A172 (cell line): ENCODE measurements around the gene ETV5. TPM values are rescaled to one million over a fixed set of nuclear protein-coding genes. Genes with fewer than 3 reads are reported as not detected.

Experiments
- DNase-seq: peaks from one replicate; pipeline ENCODE4 v3.0.0-alpha.2; 2015; ENCODE audit warnings: low spot score
- total RNA-seq: library from RNA; depleted of rRNA; stranded (reverse); fragments of >200 nt; shearing (Covaris generic); gene quantifications from 2 replicates; pipeline ENCODE4 v1.2.3, GENCODE V29; 2014

ETV5 gene
- total RNA-seq, 1 experiment from 2014 or later, result 36.0 TPM

GRCh38 chr3:186095561-186096081 lies 13.3 kb downstream of the ETV5 start:
- DNase-seq, result no peak

GRCh38 chr3:186094696-186095425 lies 14.0 kb downstream of the ETV5 start:
- no peak for DNase-seq

- no peak for DNase-seq
Measured at GRCh38 chr3:186094271-186094670, 14.6 kb downstream of the ETV5 start.

- no peak for DNase-seq
Measured at GRCh38 chr3:186093271-186093900, 15.5 kb downstream of the ETV5 start.

- no peak for DNase-seq
Measured at GRCh38 chr3:186092360-186093070, 16.4 kb downstream of the ETV5 start.

- no peak for DNase-seq
Measured at GRCh38 chr3:186090901-186091300, 18.0 kb downstream of the ETV5 start.

- no peak for DNase-seq
Measured at GRCh38 chr3:186088335-186088734, 20.6 kb downstream of the ETV5 start.

GRCh38 chr3:186084264-186084663 lies 24.6 kb downstream of the ETV5 start:
- DNase-seq, result no peak

- no peak for DNase-seq
Measured at GRCh38 chr3:186083746-186084145, 25.1 kb downstream of the ETV5 start.

GRCh38 chr3:186082150-186082549 lies 26.7 kb downstream of the ETV5 start:
- DNase-seq, result no peak

GRCh38 chr3:186081678-186082077 lies 27.2 kb downstream of the ETV5 start:
- no peak for DNase-seq

GRCh38 chr3:186080849-186081438 lies 27.9 kb downstream of the ETV5 start:
- no peak for DNase-seq

GRCh38 chr3:186079925-186080324 lies 29.0 kb downstream of the ETV5 start:
- DNase-seq, result no peak

GRCh38 chr3:186077466-186077865 lies 31.4 kb downstream of the ETV5 start:
- no peak for DNase-seq

GRCh38 chr3:186075931-186076567 lies 32.8 kb downstream of the ETV5 start:
- DNase-seq, result no peak

GRCh38 chr3:186075489-186075888 lies 33.4 kb downstream of the ETV5 start:
- no peak for DNase-seq

- DNase-seq, result no peak
Measured at GRCh38 chr3:186073641-186074040, 35.2 kb downstream of the ETV5 start.

GRCh38 chr3:186070996-186071395 lies 37.9 kb downstream of the ETV5 start:
- no peak for DNase-seq

- no peak for DNase-seq
Measured at GRCh38 chr3:186070550-186070949, 38.3 kb downstream of the ETV5 start.

- no peak for DNase-seq
Measured at GRCh38 chr3:186070133-186070532, 38.8 kb downstream of the ETV5 start.

GRCh38 chr3:186069199-186069598 lies 39.7 kb downstream of the ETV5 start:
- DNase-seq, result no peak

- DNase-seq, result no peak
Measured at GRCh38 chr3:186068243-186068552, 40.7 kb downstream of the ETV5 start.
